H1 (cell line): ENCODE results near the gene DYNC2H1. TPM values are rescaled to one million over a fixed set of nuclear protein-coding genes. Genes with fewer than 3 reads are reported as not detected.

ENCODE experiments used
- CTCF ChIA-PET: fragments of 300-600 bp; sonication (Branson Sonifier 250); formaldehyde crosslinking; loops from one replicate; lab custom pipeline; 2021; ENCODE audit not compliant: partially characterized antibody; lab: Charles Lee
- POLR2A ChIA-PET: fragments of 300-600 bp; sonication (Branson Sonifier 250); formaldehyde crosslinking; loops from one replicate; lab custom pipeline; 2021; ENCODE audit warnings: inconsistent platforms; ENCODE audit not compliant: partially characterized antibody; lab: Charles Lee
- DNase-seq, 2 experiments: peaks; one replicate each; pipeline versions ENCODE4 v3.0.0 to v3.0.0-alpha.2; 2010 to 2022; ENCODE audit warnings: low spot score in 2 of 2, low read depth in 1 of 2, mixed read lengths in 1 of 2
- FAIRE-seq: peaks from 2 replicates; lab custom pipeline; 2011; peaks lifted over from hg19 to GRCh38; lab: Jason Lieb, UNC
- H2AFZ ChIP-seq: 2 replicates; pipeline ENCODE4 v1.8.1; 2012; ENCODE audit warnings: low read length, inconsistent platforms
- H2AK5ac ChIP-seq: 2 replicates; pipeline ENCODE4 v1.6.1; 2013; ENCODE audit warnings: low read depth, low read length
- H2BK120ac ChIP-seq: replicated peaks from 2 replicates; pipeline ENCODE3; 2013; ENCODE audit warnings: low read depth, low read length, inconsistent platforms
- H2BK12ac ChIP-seq: 2 replicates; pipeline ENCODE4 v1.6.1; 2013; ENCODE audit warnings: low read depth, low read length
- H2BK15ac ChIP-seq: 2 replicates; pipeline ENCODE4 v1.6.1; 2013; ENCODE audit warnings: low read length
- H2BK20ac ChIP-seq: 2 replicates; pipeline ENCODE4 v1.6.1; 2013; ENCODE audit warnings: low read length
- H2BK5ac ChIP-seq: 2 replicates; pipeline ENCODE4 v1.6.1; 2013; ENCODE audit warnings: low read depth, low read length
- H3K14ac ChIP-seq: 2 replicates; pipeline ENCODE4 v1.6.1; 2013; ENCODE audit warnings: inconsistent platforms; ENCODE audit not compliant: insufficient read length
- H3K18ac ChIP-seq: 2 replicates; pipeline ENCODE4 v1.6.1; 2013; ENCODE audit warnings: low read length; ENCODE audit errors: extremely low read depth
- H3K23ac ChIP-seq: 2 replicates; pipeline ENCODE4 v1.6.1; 2013; ENCODE audit warnings: inconsistent platforms; ENCODE audit not compliant: insufficient read length
- H3K23me2 ChIP-seq: 2 replicates; pipeline ENCODE4 v1.6.1; 2013; ENCODE audit warnings: low read depth, low read length
- H3K27ac ChIP-seq: 2 replicates; pipeline ENCODE4 v1.6.1; 2011; ENCODE audit warnings: low read depth, low read length, inconsistent platforms
- H3K27me3 ChIP-seq, 4 experiments: replicated peaks in 1 of 4; 1 replicate in 1 of 4; 2 replicates in 3 of 4; pipeline versions ENCODE4 v1.6.1 to v1.8.1; 2011 to 2013; ENCODE audit warnings: low read length in 3 of 4, mild to moderate bottlenecking in 3 of 4, inconsistent platforms in 2 of 4, mixed read lengths in 2 of 4, moderate library complexity in 1 of 4; ENCODE audit not compliant: control insufficient read depth in 3 of 4, insufficient read depth in 3 of 4; ENCODE audit errors: extremely low read depth in 1 of 4
- H3K36me3 ChIP-seq, 4 experiments: 2 replicates each; pipeline versions ENCODE4 v1.6.1 to v1.8.1; 2011 to 2013; ENCODE audit warnings: mild to moderate bottlenecking in 4 of 4, low read length in 3 of 4, moderate library complexity in 2 of 4, control low read depth in 1 of 4, inconsistent platforms in 1 of 4; ENCODE audit not compliant: insufficient read depth in 4 of 4, control insufficient read depth in 2 of 4
- H3K4ac ChIP-seq: replicated peaks from 2 replicates; pipeline ENCODE3; 2013; ENCODE audit warnings: low read length, low read depth, mixed read lengths, inconsistent platforms; ENCODE audit not compliant: insufficient read length
- H3K4me1 ChIP-seq, 4 experiments: replicated peaks in 1 of 4; 1 replicate in 1 of 4; 2 replicates in 3 of 4; pipeline versions ENCODE4 v1.6.1 to v1.8.1; 2011 to 2013; ENCODE audit warnings: low read length in 3 of 4, inconsistent platforms in 2 of 4, mixed read lengths in 1 of 4; ENCODE audit not compliant: insufficient read depth in 4 of 4, control insufficient read depth in 3 of 4
- H3K4me2 ChIP-seq, 2 experiments: 2 replicates each; pipeline versions ENCODE4 v1.6.1 to v1.8.1; 2011 to 2013; ENCODE audit warnings: low read depth in 2 of 2, low read length in 2 of 2, control low read depth in 1 of 2, inconsistent platforms in 1 of 2, mild to moderate bottlenecking in 1 of 2; ENCODE audit not compliant: insufficient read depth in 1 of 2
- H3K4me3 ChIP-seq, 4 experiments: fragments of 200-600, 300-600 bp in 1 of 4; sonication (generic), shearing (Covaris generic), sonication (Bioruptor Twin) in 1 of 4; 2 replicates each; pipeline versions ENCODE4 v1.5.1 to v1.8.1; 2011 to 2016; ENCODE audit warnings: low read length in 4 of 4, low read depth in 3 of 4, control low read depth in 2 of 4, inconsistent platforms in 2 of 4, mild to moderate bottlenecking in 2 of 4, mixed read lengths in 1 of 4, moderate library complexity in 1 of 4; ENCODE audit not compliant: insufficient read depth in 2 of 4; ENCODE audit errors: extremely low read depth in 1 of 4
- H3K56ac ChIP-seq: replicated peaks from 2 replicates; pipeline ENCODE3; 2013; ENCODE audit warnings: low read depth, mild to moderate bottlenecking, mixed read lengths, low read length, inconsistent platforms; ENCODE audit not compliant: insufficient read length
- H3K79me1 ChIP-seq: 2 replicates; pipeline ENCODE4 v1.6.1; 2013; ENCODE audit warnings: low read depth, low read length, control low read depth
- H3K79me2 ChIP-seq, 2 experiments: 2 replicates each; pipeline versions ENCODE4 v1.6.1 to v1.8.1; 2012 to 2013; ENCODE audit warnings: low read length in 2 of 2, mild to moderate bottlenecking in 2 of 2, inconsistent platforms in 1 of 2; ENCODE audit not compliant: insufficient read depth in 2 of 2, control insufficient read depth in 1 of 2
- H3K9ac ChIP-seq, 4 experiments: replicated peaks in 1 of 4; 1 replicate in 1 of 4; 2 replicates in 3 of 4; pipeline versions ENCODE4 v1.6.1 to v1.8.1; 2011 to 2013; ENCODE audit warnings: low read depth in 3 of 4, low read length in 3 of 4, control low read depth in 2 of 4, mild to moderate bottlenecking in 2 of 4, moderate library complexity in 2 of 4, inconsistent platforms in 1 of 4; ENCODE audit errors: extremely low read depth in 1 of 4
- H3K9me3 ChIP-seq, 2 experiments: 2 replicates each; pipeline versions ENCODE4 v1.6.1 to v1.8.1; 2012 to 2013; ENCODE audit warnings: mild to moderate bottlenecking in 2 of 2, moderate library complexity in 2 of 2, control low read depth in 1 of 2, inconsistent platforms in 1 of 2, low read depth in 1 of 2, low read length in 1 of 2, mixed read lengths in 1 of 2; ENCODE audit not compliant: insufficient read depth in 2 of 2
- H4K20me1 ChIP-seq, 2 experiments: replicated peaks in 1 of 2; 2 replicates each; pipeline versions ENCODE3 to v1.8.1; 2011 to 2013; ENCODE audit warnings: inconsistent platforms in 2 of 2, low read length in 2 of 2, mild to moderate bottlenecking in 1 of 2; ENCODE audit not compliant: insufficient read depth in 2 of 2, control insufficient read depth in 1 of 2
- H4K5ac ChIP-seq: 2 replicates; pipeline ENCODE4 v1.6.1; 2013; ENCODE audit warnings: low read length, low read depth, mixed read lengths, inconsistent platforms; ENCODE audit not compliant: insufficient read length
- H4K8ac ChIP-seq: 2 replicates; pipeline ENCODE4 v1.8.0; 2013; ENCODE audit warnings: mild to moderate bottlenecking, moderate library complexity, low read length, inconsistent platforms; ENCODE audit not compliant: insufficient read depth; ENCODE audit errors: extremely low read depth
- H4K91ac ChIP-seq: replicated peaks from 2 replicates; pipeline ENCODE3; 2013; ENCODE audit warnings: low read length, mixed read lengths, inconsistent platforms; ENCODE audit not compliant: insufficient read length
- KDM5A ChIP-seq: fragments of 200-600 bp; IDR thresholded peaks from 2 replicates; pipeline ENCODE4 v1.7.1; 2012; ENCODE audit warnings: mild to moderate bottlenecking, low read length, inconsistent platforms, mixed read lengths
- RFX5 ChIP-seq: IDR thresholded peaks from 2 replicates; pipeline ENCODE4 v1.6.1; 2011; ENCODE audit warnings: low read depth, low read length, improper control_type of control experiment, borderline replicate concordance
- TBP ChIP-seq: IDR thresholded peaks from 2 replicates; pipeline ENCODE4 v1.6.1; 2011; ENCODE audit warnings: low read depth, low read length, improper control_type of control experiment
- WGBS, 2 experiments: shearing (Covaris generic) in 1 of 2; methylation state at CpG; one replicate each; pipeline versions ENCODE4 v1.1.6 to v1.1.7; 2013 to 2015; ENCODE audit warnings: low lambda C conversion rate in 2 of 2, mixed read lengths in 2 of 2, inconsistent platforms in 1 of 2, low coverage in 1 of 2, missing lambda C conversion rate in 1 of 2; ENCODE audit not compliant: insufficient replicate concordance in 2 of 2, insufficient coverage in 1 of 2, insufficient read length in 1 of 2; ENCODE audit errors: extremely low coverage in 1 of 2, missing lambda C conversion rate in 1 of 2; 5-methylcytosine and 5-hydroxymethylcytosine counted together
- polyA plus RNA-seq, 7 experiments: library from polyadenylated mRNA; depleted of rRNA in 3 of 7; stranded (reverse) in 5 of 7; unstranded in 2 of 7; fragments of >200 nt in 5 of 7; fragments of 200-250 nt in 2 of 7; gene quantifications; 1 replicate in 5 of 7; 2 replicates in 1 of 7; 4 replicates in 1 of 7; pipeline versions ENCODE4 v1.2.1 to v1.2.3, GENCODE V29; 2011 to 2013; ENCODE audit warnings: missing spikeins in 2 of 7, mixed read lengths in 2 of 7
- total RNA-seq: library from RNA; stranded (reverse); fragmentation: NEBNext Ultra II Directional; extraction: Animal tissue kit (Norgen Biotek cat#: 25700); gene quantifications from 2 replicates; pipeline ENCODE4 v1.2.1, GENCODE V29; 2021

Gene DYNC2H1
- total and polyA plus RNA-seq, 2 of the 8 experiments (the other 6 are each of a cell fraction or from before 2014, with no cell fraction given) = 6.2 to 12.0 TPM

- Histone ChIP-seq H4K91ac (no peak overlapping the region), H3K4ac (no peak overlapping the region), H3K79me1 (no peaks in the 10 kb centered on the region), H3K27me3 (no peaks in the 10 kb centered on the region), H3K14ac (no peak overlapping the region), H3K18ac (no peak overlapping the region), H4K8ac (no peak overlapping the region), H3K27ac (no peak overlapping the region), H2BK20ac (no peak overlapping the region), H4K20me1 (no peaks in the 10 kb centered on the region), H3K56ac (no peak overlapping the region), H3K9me3 (no peaks in the 10 kb centered on the region), H2BK120ac (no peak overlapping the region), H3K23me2 (no peaks in the 10 kb centered on the region), H3K36me3 (no peaks in the 10 kb centered on the region), H3K4me3 (no peak overlapping the region), H2BK12ac (no peak overlapping the region), H2AFZ (no peak overlapping the region), H3K23ac (no peak overlapping the region), H3K4me1 (no peaks in the 10 kb centered on the region), H2BK15ac (no peak overlapping the region), H4K5ac (no peak overlapping the region), H3K4me2 (no peak overlapping the region), H3K9ac (no peak overlapping the region), H3K79me2 (no peaks in the 10 kb centered on the region), H2BK5ac (no peak overlapping the region), H2AK5ac (no peak overlapping the region)
- DNase-seq (no peak), FAIRE-seq (no peak)
- TF ChIP-seq TBP (no peak), KDM5A (no peak), RFX5 (no peak)
- 91% methylated on average over 3 of the region's 3 CpGs; no CpG with 5 or more reads in 1 of the 2 experiments for WGBS, 2 experiments
- ChIA-PET CTCF (interaction anchor here (1.4 kb wide), 1 partner anchor 42 kb away, joined by 4 read pairs; no protein-coding TSS in a partner anchor), POLR2A (no interaction called here)
These were observed 258.4 kb downstream of the DYNC2H1 start for GRCh38 chr11:103367650-103368049.
